GM21360 (cell line): ENCODE results near the gene PLEKHA7.

Source experiments
- ATAC-seq: cut with Tn5 transposase; IDR thresholded peaks from one replicate; pipeline ENCODE4 v1.9.1; 2021; ENCODE audit warnings: mild to moderate bottlenecking, moderate library complexity; ENCODE audit not compliant: unreplicated experiment

Gene PLEKHA7

DNA sequence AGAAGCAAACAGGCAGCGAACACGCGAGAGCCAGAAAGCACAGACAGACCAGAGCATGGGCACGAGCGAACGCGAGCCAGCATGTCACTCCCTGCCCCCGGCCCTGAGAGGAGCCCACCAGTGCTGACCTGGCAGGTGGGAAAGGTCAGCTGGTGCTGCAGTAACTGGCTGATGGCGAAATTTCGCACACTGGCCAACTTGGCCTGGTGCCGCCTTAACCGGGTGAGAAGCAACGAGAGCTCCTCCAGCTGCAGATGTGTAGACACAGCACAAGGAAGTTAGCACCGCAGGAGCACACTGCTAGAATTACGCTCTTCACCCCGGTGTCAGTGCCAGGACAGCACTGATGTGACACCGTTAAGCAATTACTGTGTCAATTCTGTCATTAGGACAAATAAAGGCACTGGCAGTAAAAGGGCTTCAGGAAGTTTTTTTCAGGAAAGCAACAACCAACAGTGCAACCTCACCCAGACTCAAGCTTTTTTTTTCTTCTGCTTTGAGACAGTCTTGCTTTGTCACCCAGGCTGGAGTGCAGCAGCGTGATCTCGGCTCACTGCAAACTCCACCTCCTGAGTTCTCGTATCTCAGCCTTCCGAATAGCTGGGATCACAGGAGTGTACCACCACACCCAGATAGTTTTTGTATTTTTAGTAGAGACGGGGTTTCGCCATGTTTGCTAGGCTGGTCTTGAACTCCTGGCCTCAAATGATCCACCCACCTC lies 199.0 kb downstream of the PLEKHA7 start:
- ATAC-seq = no peak

DNA sequence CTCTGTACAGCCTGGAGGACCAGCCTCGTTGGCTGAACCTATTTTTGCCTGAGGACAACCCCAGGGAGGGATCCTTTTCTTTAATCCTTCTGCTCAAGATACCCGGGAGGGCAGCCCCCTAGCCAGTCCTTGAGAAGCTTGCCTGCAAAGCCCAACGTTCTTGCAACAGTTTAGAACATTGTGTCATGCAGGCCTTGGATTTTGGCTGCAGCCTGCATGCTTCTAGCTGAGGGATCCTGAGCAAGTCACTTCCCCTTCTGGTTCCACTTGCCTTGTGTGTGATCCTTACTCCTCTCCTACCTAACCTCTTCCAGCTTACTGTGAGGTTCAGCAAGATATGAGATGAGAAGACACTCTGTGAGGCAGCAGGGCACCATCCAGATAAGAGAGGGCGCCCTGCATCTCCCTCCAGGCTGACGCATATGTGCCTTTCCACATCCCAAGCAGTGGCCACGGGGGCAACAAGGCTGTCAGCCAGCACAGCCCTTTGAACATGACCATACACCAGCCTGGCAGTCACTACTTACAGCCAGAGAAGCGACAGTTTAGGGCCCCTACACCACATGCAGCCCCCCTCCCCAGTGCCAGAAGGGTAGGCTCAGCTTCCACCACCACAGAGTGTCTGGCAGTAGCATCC lies 199.7 kb downstream of the PLEKHA7 start:
- no peak for ATAC-seq

DNA sequence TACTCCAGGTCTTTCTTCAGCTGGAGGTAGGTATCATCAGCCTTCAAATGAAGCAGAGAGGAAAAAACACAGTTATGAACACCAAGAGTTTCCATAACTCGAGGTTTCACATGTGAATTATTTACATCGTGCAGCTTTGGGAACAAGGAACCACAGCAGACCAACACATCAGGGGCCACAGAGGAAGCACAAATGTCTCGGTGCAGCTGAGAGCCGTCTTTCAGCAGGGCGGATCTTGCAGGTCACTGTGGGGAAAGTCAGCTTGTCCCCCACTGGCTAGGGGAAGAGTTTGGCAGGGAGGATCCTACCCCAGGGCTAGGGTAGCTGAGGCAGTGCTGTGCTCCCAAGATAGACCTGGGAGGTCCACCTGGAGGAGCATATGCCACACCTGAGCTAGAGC lies 201.1 kb downstream of the PLEKHA7 start:
- no peak for ATAC-seq

DNA sequence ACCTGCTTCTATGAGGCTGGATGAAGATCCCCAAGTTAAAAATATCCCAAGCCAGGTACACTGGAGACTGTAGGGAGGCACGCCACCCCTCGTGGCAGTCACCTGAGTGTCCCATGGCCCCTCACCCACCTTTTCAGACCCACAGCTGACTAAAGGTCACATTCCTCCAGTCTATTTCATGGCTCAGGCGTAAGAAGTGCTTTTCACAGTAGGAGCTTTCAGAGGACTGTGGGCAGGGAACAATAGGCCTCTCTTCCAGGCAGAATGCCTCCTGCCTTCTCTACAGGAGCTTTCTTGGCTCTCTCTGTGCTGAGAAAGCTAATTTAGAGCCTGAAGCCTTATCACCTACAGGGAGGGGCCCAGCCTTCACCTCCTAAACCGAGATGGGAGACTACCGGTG lies 201.9 kb downstream of the PLEKHA7 start:
- ATAC-seq = no peak

DNA sequence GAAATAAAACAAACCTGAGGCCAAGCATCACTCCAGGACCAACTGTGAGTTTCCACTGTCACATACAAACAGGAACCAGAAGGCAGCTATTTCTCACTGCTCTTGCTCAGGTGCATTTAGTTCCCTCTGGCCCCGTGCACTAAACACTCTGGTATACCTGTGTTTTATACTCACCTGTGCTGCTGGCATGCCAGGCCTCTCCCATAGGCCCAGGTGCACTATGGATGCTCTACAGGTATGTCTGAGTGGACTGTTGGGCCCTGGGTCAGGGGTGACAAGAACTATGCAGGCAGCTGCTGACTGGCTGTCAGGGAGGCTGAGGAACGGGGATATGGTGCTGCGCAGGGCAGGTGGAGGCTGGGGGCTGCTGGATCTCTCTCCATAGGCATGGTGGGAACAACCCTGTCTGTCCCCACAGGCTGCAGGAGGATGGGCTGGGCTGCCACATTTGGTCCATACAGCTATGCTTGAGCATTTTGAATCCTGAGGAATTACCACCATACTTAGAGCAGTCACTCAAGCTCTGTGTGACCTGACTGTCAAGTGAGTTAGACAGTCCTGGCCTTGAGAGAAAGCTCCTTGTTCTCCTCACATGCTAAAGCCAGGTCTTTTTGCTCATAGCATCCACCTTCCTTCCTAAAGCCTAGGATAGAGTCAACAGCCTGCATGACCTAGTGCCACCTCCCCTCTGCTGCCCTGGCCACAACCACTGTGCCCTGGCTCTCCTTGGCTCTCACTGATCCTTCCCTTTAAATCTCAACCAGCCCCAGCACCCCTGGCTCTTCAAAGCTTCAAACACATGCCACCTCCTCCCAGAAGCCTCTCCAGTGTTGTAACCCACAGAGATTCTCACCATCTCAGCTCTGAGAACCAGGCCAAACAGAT lies 202.8 kb downstream of the PLEKHA7 start:
- ATAC-seq = no peak

DNA sequence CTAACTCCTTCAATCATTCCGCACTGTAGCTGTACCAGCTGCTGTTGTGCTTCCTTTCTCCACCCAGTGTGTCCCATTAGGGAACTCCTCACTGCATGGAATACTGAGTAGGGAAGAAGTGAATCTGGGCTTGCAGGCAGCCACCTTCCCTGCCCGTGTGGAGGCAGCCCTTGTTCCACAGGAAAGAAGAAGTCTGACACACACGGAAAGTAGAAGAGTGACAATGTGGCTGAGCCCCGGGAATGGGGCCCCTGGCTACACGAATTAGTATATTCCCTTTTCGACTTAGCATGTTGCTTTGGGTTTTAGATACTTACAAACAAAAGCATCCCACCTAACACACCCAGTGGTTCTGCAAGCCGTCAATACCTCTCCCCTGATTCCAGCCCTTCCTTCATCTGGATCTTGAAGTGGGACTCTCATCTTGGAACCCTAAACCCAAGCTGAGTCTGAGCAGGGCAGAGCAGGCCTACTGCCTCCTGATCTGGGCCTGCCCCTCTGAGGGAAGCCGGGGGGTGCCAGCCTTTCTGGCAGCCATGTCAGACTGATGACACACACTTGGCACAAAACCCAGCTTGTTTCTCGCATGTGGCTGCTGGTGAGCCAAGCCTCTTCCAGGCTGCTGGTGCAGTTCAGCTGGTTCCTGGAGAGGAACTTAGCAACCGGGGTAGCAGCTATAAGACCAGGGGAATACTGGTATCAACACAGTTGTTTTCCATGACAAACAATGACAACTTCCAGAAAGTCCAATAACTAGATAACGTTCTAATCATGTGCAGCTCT lies 204.1 kb downstream of the PLEKHA7 start:
- ATAC-seq = no peak

DNA sequence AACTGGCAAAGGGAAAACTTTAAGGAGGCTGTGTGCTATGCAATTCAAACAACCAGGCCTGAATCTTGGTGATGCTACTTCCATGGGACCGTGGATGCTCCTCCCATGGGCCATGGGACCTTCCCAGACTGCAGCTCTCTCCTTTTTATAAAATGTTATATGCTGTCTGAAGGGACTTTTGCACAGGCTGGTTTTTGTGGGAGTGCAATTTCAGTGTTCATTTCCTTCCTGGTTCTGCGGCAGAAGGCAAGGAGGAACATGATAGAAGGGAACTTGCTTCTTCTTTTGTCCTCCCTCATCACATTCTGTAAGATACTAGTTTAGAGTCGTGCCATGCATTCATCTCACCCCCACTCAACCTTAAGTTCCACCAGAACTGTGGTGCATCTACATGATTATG lies 206.9 kb downstream of the PLEKHA7 start:
- ATAC-seq = no peak

DNA sequence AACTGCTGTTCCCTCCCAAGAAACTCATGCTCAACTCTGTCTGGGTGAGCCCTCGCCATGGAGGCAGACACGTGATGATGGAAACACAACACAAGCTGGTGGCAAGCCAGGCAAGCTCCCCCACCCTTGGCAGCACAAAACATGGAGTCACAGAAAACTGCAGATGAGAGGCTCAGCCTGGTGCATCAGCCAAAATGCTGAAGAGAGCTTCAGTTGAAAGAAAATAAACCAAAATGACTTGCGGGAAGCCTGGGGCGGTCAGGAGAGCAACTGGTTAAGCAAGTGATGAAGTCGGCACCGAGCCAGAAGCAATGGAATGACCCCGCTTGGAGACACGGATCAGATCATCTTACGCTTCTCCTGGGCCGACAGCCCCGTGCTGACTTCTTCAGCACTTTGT lies 207.4 kb downstream of the PLEKHA7 start:
- ATAC-seq = no peak

DNA sequence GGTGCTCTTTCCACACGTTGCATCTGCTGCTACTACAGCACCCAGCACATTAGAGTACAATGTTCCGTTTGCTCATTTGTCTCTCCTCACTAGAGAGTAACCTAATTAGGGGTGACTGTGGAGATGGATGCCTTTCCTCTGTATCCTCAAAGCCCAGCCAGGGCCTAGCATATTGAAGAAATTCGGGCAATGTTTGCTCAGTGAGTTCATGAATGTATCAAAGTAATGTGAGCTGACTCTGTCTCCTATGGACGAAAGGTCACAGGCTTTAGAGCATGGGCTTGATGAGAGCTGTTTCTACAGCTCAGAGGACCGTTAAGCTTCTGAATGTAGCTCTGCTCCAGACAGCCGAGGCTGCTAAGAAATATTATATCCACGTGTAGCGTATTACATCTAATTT lies 208.3 kb downstream of the PLEKHA7 start:
- no peak for ATAC-seq

DNA sequence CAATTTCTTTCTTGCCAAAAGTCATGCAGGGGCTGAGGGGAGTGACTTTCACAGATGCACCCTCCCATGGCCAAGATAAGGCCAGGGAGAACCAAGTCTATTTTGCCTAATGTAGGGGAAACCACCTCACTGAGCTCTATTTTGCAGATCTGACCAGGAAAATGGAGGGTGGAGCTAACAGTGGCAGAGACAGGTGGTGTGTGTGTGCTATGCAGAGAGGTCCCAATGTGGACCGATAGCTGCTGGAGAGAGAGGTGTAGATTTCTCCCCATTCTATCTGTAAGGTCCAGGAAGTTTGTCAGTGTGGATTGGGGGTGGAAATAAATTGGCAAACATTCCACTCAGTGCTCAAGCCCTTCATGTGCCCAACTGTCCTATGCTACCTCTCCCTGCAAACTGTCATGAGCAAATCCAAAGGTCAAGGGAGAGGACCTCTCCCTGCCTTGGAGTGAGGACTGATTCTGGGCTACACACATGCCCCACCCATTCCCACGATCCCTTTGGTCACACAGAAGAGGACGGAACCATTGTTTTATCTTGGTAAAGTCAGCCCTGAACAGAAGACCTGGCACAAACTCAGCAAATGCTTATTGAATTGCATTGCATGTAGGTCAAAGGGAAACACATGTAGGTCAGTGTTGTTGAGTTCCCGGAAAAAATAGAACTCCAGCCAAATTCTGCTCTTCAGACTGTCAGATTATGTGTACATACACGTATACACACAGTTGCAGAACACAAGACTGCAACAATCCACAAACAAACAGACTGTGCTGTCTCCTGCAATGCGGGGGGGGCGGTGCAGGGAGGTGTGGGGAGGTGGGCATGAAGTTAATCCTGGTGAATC lies 209.9 kb downstream of the PLEKHA7 start:
- no peak for ATAC-seq

DNA sequence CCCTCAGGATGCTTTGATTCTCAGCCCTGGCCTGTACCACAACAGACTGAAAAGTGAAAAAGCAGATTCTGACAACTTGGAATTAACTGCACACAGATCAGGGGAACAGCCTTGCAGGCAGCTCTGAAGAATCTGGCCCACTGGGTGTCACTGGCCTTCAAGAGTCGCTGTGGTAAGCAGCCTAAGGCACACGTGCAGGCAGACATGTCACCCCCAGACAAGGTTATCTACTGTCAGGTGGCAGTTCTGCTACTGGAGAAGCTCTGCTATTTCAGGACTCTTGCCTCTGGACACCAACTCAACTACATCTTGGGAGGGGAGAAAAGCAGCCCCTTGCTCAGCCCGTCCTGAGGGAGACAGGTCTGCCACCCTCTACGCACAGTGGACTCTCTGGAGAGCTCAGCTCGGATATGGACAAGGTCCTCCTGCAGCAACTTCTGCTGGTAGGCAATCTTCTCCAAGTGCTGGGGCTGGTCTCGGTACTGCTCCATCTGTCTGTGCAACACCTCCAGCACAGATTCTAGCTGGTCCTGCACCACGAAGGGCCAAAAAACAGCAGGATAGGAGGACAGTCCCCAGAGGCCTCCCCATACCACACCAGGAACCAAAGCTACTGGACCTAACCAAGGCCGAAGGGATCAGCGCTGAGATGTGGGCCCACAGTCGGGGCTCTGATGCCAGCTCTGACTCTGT lies 212.8 kb downstream of the PLEKHA7 start:
- ATAC-seq = no peak

DNA sequence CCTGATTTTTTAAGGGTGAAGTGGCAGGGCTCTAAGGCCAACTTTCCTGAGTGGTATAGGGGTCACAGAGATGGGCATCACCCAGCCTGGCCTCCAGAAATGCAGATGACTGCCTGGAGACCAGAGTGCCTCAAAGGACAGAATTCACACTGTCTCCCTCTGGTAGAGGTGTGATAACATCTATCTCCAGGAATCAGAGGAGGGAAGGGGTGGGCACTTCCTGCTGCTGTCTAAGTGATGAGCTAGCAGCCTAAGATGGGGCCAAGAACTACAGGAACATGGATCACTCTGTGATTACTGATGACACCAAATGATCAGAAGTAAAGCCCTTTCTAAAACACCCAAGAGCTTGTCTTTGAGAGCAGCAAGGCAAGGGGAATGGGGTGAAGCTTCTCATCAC lies 213.8 kb downstream of the PLEKHA7 start:
- ATAC-seq = no peak

DNA sequence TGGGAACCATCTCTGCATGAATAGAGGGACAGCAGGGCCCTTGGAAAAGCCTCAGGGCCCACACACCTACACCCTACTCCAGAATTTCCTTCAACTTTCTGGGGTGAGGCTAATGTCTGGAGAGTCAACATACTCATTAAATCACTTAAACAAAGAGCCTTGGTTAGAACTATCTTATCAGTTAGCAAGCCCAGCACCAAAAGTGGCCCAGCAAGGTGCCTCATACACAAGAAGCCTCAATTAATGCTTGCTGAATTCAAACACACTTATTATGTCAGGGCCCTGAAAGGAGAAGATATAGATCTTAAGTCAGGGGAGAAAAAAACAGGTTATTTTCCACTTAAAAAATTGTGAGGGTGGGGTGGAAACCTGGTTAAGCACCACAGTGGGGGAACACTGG lies 214.3 kb downstream of the PLEKHA7 start:
- no peak for ATAC-seq

DNA sequence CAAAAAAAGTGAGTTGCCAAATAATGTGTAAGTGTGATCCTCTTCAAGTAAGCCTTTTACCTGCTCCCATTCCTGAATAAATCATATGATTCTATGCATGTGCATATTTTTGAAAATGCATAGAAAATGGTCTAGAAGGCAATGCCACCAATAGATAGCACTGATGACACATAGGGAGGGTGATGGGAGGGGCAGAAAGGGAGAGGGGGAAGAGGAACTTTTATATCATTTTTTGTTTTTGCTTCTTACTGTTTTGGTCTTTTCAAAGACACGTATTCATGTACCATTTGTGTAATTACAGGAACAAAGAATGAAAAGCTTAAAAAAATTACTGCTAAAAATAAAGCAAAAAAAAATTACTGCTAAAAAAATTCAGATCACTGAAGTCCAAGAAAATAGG lies 215.0 kb downstream of the PLEKHA7 start:
- no peak for ATAC-seq

DNA sequence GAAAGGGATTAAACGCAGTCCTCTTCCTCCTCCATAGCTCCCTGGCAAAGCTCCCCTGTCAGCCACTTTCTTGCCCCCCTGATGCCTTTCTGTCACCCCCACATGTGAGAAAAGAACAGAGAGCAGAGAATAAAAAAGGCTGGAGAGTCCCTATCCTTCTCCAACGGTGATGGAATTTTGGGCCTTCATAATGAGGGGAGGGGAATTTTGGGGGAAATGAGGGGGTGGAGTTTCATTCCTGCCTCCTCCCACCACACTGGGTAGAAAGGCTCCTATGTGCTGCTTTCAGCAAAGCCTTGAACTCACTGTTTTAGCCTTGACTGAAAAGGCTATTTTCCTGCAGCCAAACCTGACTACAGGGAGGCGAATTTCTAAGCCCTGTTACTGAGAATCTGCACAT lies 216.4 kb downstream of the PLEKHA7 start:
- ATAC-seq = no peak

DNA sequence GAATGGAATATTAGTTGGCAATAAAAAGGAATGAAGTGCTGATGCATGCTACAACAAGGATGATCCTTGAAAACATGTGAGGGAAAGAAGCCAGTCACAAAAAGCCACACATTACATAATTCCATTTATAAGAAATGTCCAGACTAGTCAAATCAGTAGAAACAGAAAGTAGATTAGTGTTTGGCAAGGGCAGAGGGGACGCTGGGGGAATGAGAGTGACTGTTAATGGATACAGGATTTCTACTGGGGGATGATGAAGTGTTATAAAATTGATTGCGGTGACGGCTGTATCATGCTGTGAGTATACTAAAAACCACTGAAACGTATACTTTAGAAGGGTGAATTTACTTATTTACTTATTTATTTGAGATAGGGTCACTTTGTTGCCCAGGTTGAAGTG lies 217.9 kb downstream of the PLEKHA7 start:
- no peak for ATAC-seq

DNA sequence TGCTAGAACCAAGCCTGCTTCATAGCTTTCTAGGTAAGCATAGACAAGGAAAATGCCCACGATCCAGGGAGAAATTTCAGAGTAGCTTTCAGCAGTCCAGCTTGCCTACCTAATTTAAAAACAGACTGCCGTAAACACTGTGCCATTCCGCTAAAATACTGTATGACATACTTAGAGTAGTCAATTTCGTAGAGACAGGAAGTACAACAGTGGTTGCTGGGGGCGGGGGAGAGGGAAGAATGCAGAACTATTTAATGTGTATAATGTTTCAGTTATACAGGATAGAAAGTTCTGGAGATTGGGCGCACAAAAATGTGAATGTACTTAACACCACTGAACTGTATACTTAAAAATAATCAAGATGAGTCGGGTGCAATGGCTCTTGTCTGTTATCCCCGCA lies 219.1 kb downstream of the PLEKHA7 start:
- ATAC-seq = no peak

DNA sequence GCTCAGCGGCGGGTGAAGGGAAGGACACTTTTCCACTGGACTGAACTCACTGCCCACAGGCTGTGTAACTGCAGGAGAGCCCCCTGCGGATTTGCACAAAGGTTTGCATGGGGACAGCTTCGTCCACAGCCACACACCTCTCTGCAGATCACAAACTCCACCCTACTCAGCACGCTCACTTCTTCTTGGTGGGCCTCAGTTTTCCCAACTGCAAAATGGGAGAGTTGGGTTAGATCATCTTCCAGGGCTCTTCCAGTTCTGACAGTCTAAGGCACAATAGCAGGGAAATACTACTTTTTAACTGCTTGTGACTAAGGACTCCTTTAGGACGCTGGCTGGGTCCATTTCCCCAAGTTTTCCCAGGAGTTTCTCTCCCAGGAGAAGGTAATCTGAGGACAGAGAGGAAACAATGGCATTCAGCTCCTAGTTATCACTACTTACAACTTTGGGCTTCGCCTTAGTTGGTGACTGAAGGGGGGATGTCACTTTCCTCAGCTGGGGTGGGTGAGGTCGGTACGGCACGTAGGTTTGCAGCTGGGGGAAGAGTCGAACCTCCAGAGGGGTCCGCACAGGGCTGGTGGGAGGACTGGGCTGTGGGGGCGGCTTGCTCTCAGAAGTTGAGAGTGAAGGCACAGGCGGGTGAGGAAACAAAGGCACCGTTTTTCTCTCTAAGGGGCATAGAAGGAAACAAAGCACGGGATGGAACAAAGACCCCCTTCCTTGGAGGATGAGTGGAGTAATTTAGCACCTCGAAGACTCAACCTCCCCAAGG lies 220.0 kb downstream of the PLEKHA7 start:
- ATAC-seq = no peak

DNA sequence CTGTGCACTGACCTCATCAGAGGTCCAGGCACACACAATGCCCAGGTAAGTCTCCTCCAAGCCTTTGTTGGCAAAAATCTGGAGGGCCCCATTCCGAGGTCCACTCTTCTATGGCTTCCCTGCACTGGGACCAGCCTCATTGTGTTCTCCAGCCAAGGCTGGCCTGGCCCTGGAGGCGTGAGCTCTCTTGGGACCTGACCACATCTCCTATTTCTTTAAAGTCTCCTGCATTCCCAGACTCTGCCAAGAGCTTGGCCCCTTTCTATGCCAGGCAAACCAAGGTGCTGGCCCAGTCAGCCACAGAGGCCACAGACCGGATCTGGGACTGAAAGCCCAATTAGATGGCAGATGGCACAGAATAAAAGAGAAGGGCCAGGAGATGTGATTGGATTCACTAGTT lies 220.7 kb downstream of the PLEKHA7 start:
- no peak for ATAC-seq
